K562 (cell line): ENCODE results near the gene FMC1. TPM values are rescaled to one million over a fixed set of nuclear protein-coding genes. Genes with fewer than 3 reads are reported as not detected.
A peak's percentile ranks its signal among the peaks of the same experiment; 100 is the strongest.

ENCODE experiments used
- ARID1B ChIP-seq: fragments of 450-650 bp; IDR thresholded peaks from 2 replicates; pipeline ENCODE4 v1.6.1; 2016; ENCODE audit warnings: antibody characterized with exemption, mild to moderate bottlenecking, inconsistent platforms
- BDP1 ChIP-seq: IDR thresholded peaks from 3 replicates; pipeline ENCODE4 v1.6.1; 2011; ENCODE audit not compliant: insufficient read length, insufficient read depth
- HDAC2 ChIP-seq: fragments of 450-650 bp; IDR thresholded peaks from 2 replicates; pipeline ENCODE4 v1.6.1; 2016; ENCODE audit warnings: mild to moderate bottlenecking
- HSF4 ChIP-seq: fragments of 250-450 bp; sonication (Bioruptor Pico); IDR thresholded peaks from 2 replicates; pipeline ENCODE4 v2.1.2; 2022; ENCODE audit warnings: mild to moderate bottlenecking, moderate library complexity, borderline replicate concordance
- JUND ChIP-seq, 2 experiments: IDR thresholded peaks; 2 replicates in 1 of 2; 3 replicates in 1 of 2; pipeline ENCODE4 v1.6.1; 2011; ENCODE audit warnings: borderline replicate concordance in 2 of 2, low read depth in 2 of 2, low read length in 2 of 2, improper control_type of control experiment in 1 of 2, missing biosample characterization in 1 of 2, missing genetic modification characterization in 1 of 2, missing genetic modification reagents in 1 of 2
- NFE2L1 ChIP-seq: fragments of 450-650 bp; IDR thresholded peaks from 2 replicates; pipeline ENCODE4 v1.6.1; 2016; ENCODE audit warnings: missing genetic modification characterization, low read depth, mild to moderate bottlenecking, missing compliant biosample characterization, moderate library complexity, borderline replicate concordance
- NR2C1 ChIP-seq, 2 experiments: fragments of 450-650 bp; IDR thresholded peaks; 2 replicates each; pipeline ENCODE4 v1.6.1; 2017; ENCODE audit warnings: mild to moderate bottlenecking in 2 of 2, antibody characterized with exemption in 1 of 2, inconsistent platforms in 1 of 2, missing compliant biosample characterization in 1 of 2, missing genetic modification characterization in 1 of 2
- PPARD ChIP-seq: fragments of 250-450 bp; sonication (Bioruptor Pico); IDR thresholded peaks from 2 replicates; pipeline ENCODE4 v1.8.0; 2022; ENCODE audit warnings: inconsistent platforms, mild to moderate bottlenecking, moderate library complexity
- SOX6 ChIP-seq: fragments of 450-650 bp; IDR thresholded peaks from 2 replicates; pipeline ENCODE4 v1.6.1; 2014; ENCODE audit warnings: mild to moderate bottlenecking
- SRSF1 ChIP-seq: fragments of 200-400 bp; formaldehyde crosslinking; IDR thresholded peaks from 2 replicates; pipeline ENCODE4 v1.6.1; 2017; ENCODE audit warnings: mild to moderate bottlenecking, low read depth, low read length, moderate library complexity
- XRCC3 ChIP-seq: fragments of 450-650 bp; IDR thresholded peaks from 2 replicates; pipeline ENCODE4 v1.6.1; 2017; ENCODE audit warnings: mild to moderate bottlenecking, moderate library complexity
- YY1 ChIP-seq, 3 experiments: IDR thresholded peaks; 2 replicates each; pipeline ENCODE4 v1.6.1; 2011; ENCODE audit warnings: low read length in 2 of 3, mild to moderate bottlenecking in 2 of 3, moderate library complexity in 2 of 3, borderline replicate concordance in 1 of 3, control low read depth in 1 of 3, low read depth in 1 of 3; ENCODE audit not compliant: insufficient read depth in 3 of 3, insufficient replicate concordance in 2 of 3, control insufficient read depth in 1 of 3, insufficient read length in 1 of 3; ENCODE audit errors: extremely low read depth in 1 of 3
- ZNF212 ChIP-seq: fragments of 450-650 bp; formaldehyde crosslinking; IDR thresholded peaks from 2 replicates; pipeline ENCODE4 v1.4.0; 2020; ENCODE audit warnings: mild to moderate bottlenecking
- ZNF57 ChIP-seq: fragments of 450-650 bp; formaldehyde crosslinking; IDR thresholded peaks from 2 replicates; pipeline ENCODE4 v1.4.0; 2020; ENCODE audit warnings: mild to moderate bottlenecking, moderate library complexity
- ZNF75A ChIP-seq: fragments of 450-650 bp; formaldehyde crosslinking; IDR thresholded peaks from 2 replicates; pipeline ENCODE4 v1.4.0; 2020; ENCODE audit warnings: mild to moderate bottlenecking
- ZNF76 ChIP-seq: fragments of 250-450 bp; sonication (Bioruptor Pico); IDR thresholded peaks from 2 replicates; pipeline ENCODE4 v1.4.0; 2020; ENCODE audit warnings: mild to moderate bottlenecking, moderate library complexity, borderline replicate concordance
- ZSCAN29 ChIP-seq: fragments of 450-650 bp; IDR thresholded peaks from 2 replicates; pipeline ENCODE4 v1.6.1; 2017
- polyA plus RNA-seq, 8 experiments: library from polyadenylated mRNA; depleted of rRNA in 4 of 8; stranded (reverse) in 5 of 8; unstranded in 3 of 8; fragments of >200 nt; fragmentation: Nextera tagmentation in 2 of 8; fragmentation: Illumina TruSeq in 1 of 8; extraction: Ambion mirVana in 2 of 8; extraction: Trizol in 1 of 8; gene quantifications; 2 replicates each; pipeline versions ENCODE4 v1.2.1 to v1.2.3, GENCODE V29; 2011 to 2014; ENCODE audit warnings: inconsistent platforms in 1 of 8, missing spikeins in 1 of 8
- total RNA-seq, 7 experiments: library from RNA; depleted of rRNA in 6 of 7; stranded (reverse); fragments of >200 nt in 6 of 7; fragmentation: Illumina TruSeq in 2 of 7; extraction: Trizol in 2 of 7; gene quantifications; 2 replicates each; pipeline versions ENCODE4 v1.2.1 to v1.2.3, GENCODE V29; 2011 to 2021; ENCODE audit warnings: low replicate concordance in 1 of 7
- TF ChIP-seq, protein P1 (sequence below): fragments of 450-650 bp; IDR thresholded peaks from 2 replicates; pipeline ENCODE4 v1.6.1; 2016
- TF ChIP-seq, protein P2 (sequence below): fragments of 450-650 bp; formaldehyde crosslinking; IDR thresholded peaks from 2 replicates; pipeline ENCODE4 v1.4.0; 2020; ENCODE audit warnings: mild to moderate bottlenecking, moderate library complexity
- TF ChIP-seq, protein P3 (sequence below): fragments of 450-650 bp; IDR thresholded peaks from 2 replicates; pipeline ENCODE4 v1.6.1; 2017; ENCODE audit warnings: mild to moderate bottlenecking, moderate library complexity
- TF ChIP-seq, protein P4 (sequence below): fragments of 450-650 bp; IDR thresholded peaks from 2 replicates; pipeline ENCODE4 v1.6.1; 2016; ENCODE audit warnings: mild to moderate bottlenecking

The FMC1 gene
- total and polyA plus RNA-seq, 9 of the 15 experiments (the other 6 are each of a cell fraction or from before 2014, with no cell fraction given), result 14.0 to 116 (median 29.0) TPM

- TF ChIP-seq SRSF1 (no peak), SOX6 (peak; percentile 24; the same call in 1 of the 2 replicates), HSF4 (CRISPR knock-in tag) (no peak), ZNF57 (CRISPR knock-in tag) (no peak), BDP1 (no peak), HDAC2 (peak; percentile 16; the same call in 1 of the 2 replicates), PPARD (CRISPR knock-in tag) (no peak), ZNF212 (no peak), XRCC3 (no peak), ZNF75A (CRISPR knock-in tag) (no peak), YY1 (IDR thresholded peaks at IDR 0.05; ENCODE audit: borderline replicate concordance in 1 of 3, control insufficient read depth in 1 of 3, extremely low read depth in 1 of 3, insufficient read depth in 3 of 3, insufficient read length in 1 of 3, insufficient replicate concordance in 2 of 3, low read depth in 1 of 3, low read length in 2 of 3) (peak in 2 of 3 experiments; percentile 30 to 48), ARID1B (peak; percentile 51), NR2C1 (IDR thresholded peaks at IDR 0.05) (no peak), NR2C1 (tag; IDR thresholded peaks at IDR 0.05) (peak; percentile 51; the same call in 1 of the 2 replicates), ZNF76 (CRISPR knock-in tag) (0 out of 2 replicates have a peak, but pooled peaks have one; percentile 15), NFE2L1 (tag) (no peak), ZSCAN29 (no peak), JUND (IDR thresholded peaks at IDR 0.05; ENCODE audit: borderline replicate concordance, low read depth, low read length) (peak; percentile 65), JUND (tag; IDR thresholded peaks at IDR 0.05; ENCODE audit: borderline replicate concordance, low read depth, low read length) (no peak; the same call in 2 of the 3 replicates)
- TF ChIP-seq, protein P1, sequence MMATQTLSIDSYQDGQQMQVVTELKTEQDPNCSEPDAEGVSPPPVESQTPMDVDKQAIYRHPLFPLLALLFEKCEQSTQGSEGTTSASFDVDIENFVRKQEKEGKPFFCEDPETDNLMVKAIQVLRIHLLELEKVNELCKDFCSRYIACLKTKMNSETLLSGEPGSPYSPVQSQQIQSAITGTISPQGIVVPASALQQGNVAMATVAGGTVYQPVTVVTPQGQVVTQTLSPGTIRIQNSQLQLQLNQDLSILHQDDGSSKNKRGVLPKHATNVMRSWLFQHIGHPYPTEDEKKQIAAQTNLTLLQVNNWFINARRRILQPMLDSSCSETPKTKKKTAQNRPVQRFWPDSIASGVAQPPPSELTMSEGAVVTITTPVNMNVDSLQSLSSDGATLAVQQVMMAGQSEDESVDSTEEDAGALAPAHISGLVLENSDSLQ, result no peak
- TF ChIP-seq, protein P2, sequence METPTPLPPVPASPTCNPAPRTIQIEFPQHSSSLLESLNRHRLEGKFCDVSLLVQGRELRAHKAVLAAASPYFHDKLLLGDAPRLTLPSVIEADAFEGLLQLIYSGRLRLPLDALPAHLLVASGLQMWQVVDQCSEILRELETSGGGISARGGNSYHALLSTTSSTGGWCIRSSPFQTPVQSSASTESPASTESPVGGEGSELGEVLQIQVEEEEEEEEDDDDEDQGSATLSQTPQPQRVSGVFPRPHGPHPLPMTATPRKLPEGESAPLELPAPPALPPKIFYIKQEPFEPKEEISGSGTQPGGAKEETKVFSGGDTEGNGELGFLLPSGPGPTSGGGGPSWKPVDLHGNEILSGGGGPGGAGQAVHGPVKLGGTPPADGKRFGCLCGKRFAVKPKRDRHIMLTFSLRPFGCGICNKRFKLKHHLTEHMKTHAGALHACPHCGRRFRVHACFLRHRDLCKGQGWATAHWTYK, result peak; percentile 44; the same call in 1 of the 2 replicates
- TF ChIP-seq, protein P3, sequence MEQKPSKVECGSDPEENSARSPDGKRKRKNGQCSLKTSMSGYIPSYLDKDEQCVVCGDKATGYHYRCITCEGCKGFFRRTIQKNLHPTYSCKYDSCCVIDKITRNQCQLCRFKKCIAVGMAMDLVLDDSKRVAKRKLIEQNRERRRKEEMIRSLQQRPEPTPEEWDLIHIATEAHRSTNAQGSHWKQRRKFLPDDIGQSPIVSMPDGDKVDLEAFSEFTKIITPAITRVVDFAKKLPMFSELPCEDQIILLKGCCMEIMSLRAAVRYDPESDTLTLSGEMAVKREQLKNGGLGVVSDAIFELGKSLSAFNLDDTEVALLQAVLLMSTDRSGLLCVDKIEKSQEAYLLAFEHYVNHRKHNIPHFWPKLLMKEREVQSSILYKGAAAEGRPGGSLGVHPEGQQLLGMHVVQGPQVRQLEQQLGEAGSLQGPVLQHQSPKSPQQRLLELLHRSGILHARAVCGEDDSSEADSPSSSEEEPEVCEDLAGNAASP, result no peak
- TF ChIP-seq, protein P4, sequence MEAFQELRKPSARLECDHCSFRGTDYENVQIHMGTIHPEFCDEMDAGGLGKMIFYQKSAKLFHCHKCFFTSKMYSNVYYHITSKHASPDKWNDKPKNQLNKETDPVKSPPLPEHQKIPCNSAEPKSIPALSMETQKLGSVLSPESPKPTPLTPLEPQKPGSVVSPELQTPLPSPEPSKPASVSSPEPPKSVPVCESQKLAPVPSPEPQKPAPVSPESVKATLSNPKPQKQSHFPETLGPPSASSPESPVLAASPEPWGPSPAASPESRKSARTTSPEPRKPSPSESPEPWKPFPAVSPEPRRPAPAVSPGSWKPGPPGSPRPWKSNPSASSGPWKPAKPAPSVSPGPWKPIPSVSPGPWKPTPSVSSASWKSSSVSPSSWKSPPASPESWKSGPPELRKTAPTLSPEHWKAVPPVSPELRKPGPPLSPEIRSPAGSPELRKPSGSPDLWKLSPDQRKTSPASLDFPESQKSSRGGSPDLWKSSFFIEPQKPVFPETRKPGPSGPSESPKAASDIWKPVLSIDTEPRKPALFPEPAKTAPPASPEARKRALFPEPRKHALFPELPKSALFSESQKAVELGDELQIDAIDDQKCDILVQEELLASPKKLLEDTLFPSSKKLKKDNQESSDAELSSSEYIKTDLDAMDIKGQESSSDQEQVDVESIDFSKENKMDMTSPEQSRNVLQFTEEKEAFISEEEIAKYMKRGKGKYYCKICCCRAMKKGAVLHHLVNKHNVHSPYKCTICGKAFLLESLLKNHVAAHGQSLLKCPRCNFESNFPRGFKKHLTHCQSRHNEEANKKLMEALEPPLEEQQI, result 0 out of 2 replicates have a peak, but pooled peaks have one; percentile 29
Measured at GRCh38 chr7:139358541-139359365, 17.6 kb downstream of the FMC1 start (continued).
